ENCODE measurements around the gene GIMD1.
"Not testable (repeated sequence)": the region's sequence is repeated elsewhere in the genome, so short reads cannot be mapped to it uniquely, and the experiment has no call there.

Gene GIMD1

GRCh38 chr4:106368678-106369077, at the start of gene GIMD1:
GIMD1 (minus strand) TSS chr4:106368778; CDS start chr4:106367435, 1,343 bp downstream.
- Histone ChIP-seq H3K36me3 (ENCODE audit: control insufficient read depth in 1 of 2, insufficient read depth in 2 of 2, low read length in 2 of 2) (no peaks in the 10 kb centered on the region), H3K4me1 (ENCODE audit: control insufficient read depth in 1 of 2, insufficient read depth in 2 of 2, low read length in 2 of 2) (peaks cover 0 to 12% of the 10 kb centered on the region in 2 donors), H3K9me3 (ENCODE audit: control insufficient read depth in 1 of 2, low read length in 2 of 2) (no peaks in the 10 kb centered on the region), H3K27me3 (ENCODE audit: low read depth, low read length) (no peaks in the 10 kb centered on the region), H3K4me3 (ENCODE audit: low read depth in 1 of 2, low read length in 2 of 2) (no peak within 1 kb of the TSS), H3K27ac (ENCODE audit: low read length) (no peak within 1 kb of the TSS)

GRCh38 chr4:106414366-106414765, 45.8 kb upstream of the GIMD1 start:
- Histone ChIP-seq H3K4me1 (ENCODE audit: control insufficient read depth in 1 of 2, insufficient read depth in 2 of 2, low read length in 2 of 2) (no peaks in the 10 kb centered on the region), H3K27ac (ENCODE audit: low read length) (no peak overlapping the region), H3K27me3 (ENCODE audit: low read depth, low read length) (no peaks in the 10 kb centered on the region), H3K4me3 (ENCODE audit: low read depth in 1 of 2, low read length in 2 of 2) (no peak overlapping the region), H3K9me3 (ENCODE audit: control insufficient read depth in 1 of 2, low read length in 2 of 2) (no peaks in the 10 kb centered on the region), H3K36me3 (ENCODE audit: control insufficient read depth in 1 of 2, insufficient read depth in 2 of 2, low read length in 2 of 2) (no peaks in the 10 kb centered on the region)

- H3K4me3 ChIP-seq (ENCODE audit: low read depth in 1 of 2, low read length in 2 of 2), result no peak overlapping the region
- H3K9me3 ChIP-seq (ENCODE audit: control insufficient read depth in 1 of 2, low read length in 2 of 2), result no peaks in the 10 kb centered on the region
- no peaks in the 10 kb centered on the region for H3K4me1 ChIP-seq (ENCODE audit: control insufficient read depth in 1 of 2, insufficient read depth in 2 of 2, low read length in 2 of 2)
- H3K36me3 ChIP-seq (ENCODE audit: control insufficient read depth in 1 of 2, insufficient read depth in 2 of 2, low read length in 2 of 2), result no peaks in the 10 kb centered on the region
- H3K27me3 ChIP-seq (ENCODE audit: low read depth, low read length), result no peaks in the 10 kb centered on the region
- no peak overlapping the region for H3K27ac ChIP-seq (ENCODE audit: low read length)
Observed at GRCh38 chr4:106409901-106410889, 41.6 kb upstream of the GIMD1 start.

GRCh38 chr4:106408004-106408403, 39.4 kb upstream of the GIMD1 start:
- not testable (repeated sequence) for H3K36me3 ChIP-seq (ENCODE audit: control insufficient read depth in 1 of 2, insufficient read depth in 2 of 2, low read length in 2 of 2); H3K27me3 ChIP-seq (ENCODE audit: low read depth, low read length); H3K4me3 ChIP-seq (ENCODE audit: low read depth in 1 of 2, low read length in 2 of 2); H3K9me3 ChIP-seq (ENCODE audit: control insufficient read depth in 1 of 2, low read length in 2 of 2); H3K4me1 ChIP-seq (ENCODE audit: control insufficient read depth in 1 of 2, insufficient read depth in 2 of 2, low read length in 2 of 2); H3K27ac ChIP-seq (ENCODE audit: low read length)

GRCh38 chr4:106401157-106401556, 32.6 kb upstream of the GIMD1 start:
- Histone ChIP-seq H3K4me3 (ENCODE audit: low read depth in 1 of 2, low read length in 2 of 2) (no peak overlapping the region), H3K27me3 (ENCODE audit: low read depth, low read length) (no peaks in the 10 kb centered on the region), H3K27ac (ENCODE audit: low read length) (no peak overlapping the region), H3K9me3 (ENCODE audit: control insufficient read depth in 1 of 2, low read length in 2 of 2) (peaks cover 7 to 16% of the 10 kb centered on the region in 2 donors), H3K36me3 (ENCODE audit: control insufficient read depth in 1 of 2, insufficient read depth in 2 of 2, low read length in 2 of 2) (no peaks in the 10 kb centered on the region), H3K4me1 (ENCODE audit: control insufficient read depth in 1 of 2, insufficient read depth in 2 of 2, low read length in 2 of 2) (no peaks in the 10 kb centered on the region)

- H3K4me3 ChIP-seq (ENCODE audit: low read depth in 1 of 2, low read length in 2 of 2); H3K36me3 ChIP-seq (ENCODE audit: control insufficient read depth in 1 of 2, insufficient read depth in 2 of 2, low read length in 2 of 2); H3K4me1 ChIP-seq (ENCODE audit: control insufficient read depth in 1 of 2, insufficient read depth in 2 of 2, low read length in 2 of 2); H3K27ac ChIP-seq (ENCODE audit: low read length); H3K27me3 ChIP-seq (ENCODE audit: low read depth, low read length): not testable (repeated sequence)
- peaks cover 7 to 20% of the 10 kb centered on the region in 2 donors for H3K9me3 ChIP-seq (ENCODE audit: control insufficient read depth in 1 of 2, low read length in 2 of 2)
Observed at GRCh38 chr4:106398898-106399297, 30.3 kb upstream of the GIMD1 start.

- H3K4me3 ChIP-seq (ENCODE audit: low read depth in 1 of 2, low read length in 2 of 2), result no peak overlapping the region
- H3K9me3 ChIP-seq (ENCODE audit: control insufficient read depth in 1 of 2, low read length in 2 of 2), result peaks cover 7 to 22% of the 10 kb centered on the region in 2 donors
- no peaks in the 10 kb centered on the region for H3K36me3 ChIP-seq (ENCODE audit: control insufficient read depth in 1 of 2, insufficient read depth in 2 of 2, low read length in 2 of 2)
- H3K27ac ChIP-seq (ENCODE audit: low read length), result no peak overlapping the region
- no peaks in the 10 kb centered on the region for H3K4me1 ChIP-seq (ENCODE audit: control insufficient read depth in 1 of 2, insufficient read depth in 2 of 2, low read length in 2 of 2)
- no peaks in the 10 kb centered on the region for H3K27me3 ChIP-seq (ENCODE audit: low read depth, low read length)
Observed at GRCh38 chr4:106395582-106395981, 27.0 kb upstream of the GIMD1 start.

- no peak overlapping the region for H3K4me3 ChIP-seq (ENCODE audit: low read depth in 1 of 2, low read length in 2 of 2)
- no peak overlapping the region for H3K27ac ChIP-seq (ENCODE audit: low read length)
- no peaks in the 10 kb centered on the region for H3K36me3 ChIP-seq (ENCODE audit: control insufficient read depth in 1 of 2, insufficient read depth in 2 of 2, low read length in 2 of 2)
- no peaks in the 10 kb centered on the region for H3K27me3 ChIP-seq (ENCODE audit: low read depth, low read length)
- H3K9me3 ChIP-seq (ENCODE audit: control insufficient read depth in 1 of 2, low read length in 2 of 2), result no peaks in the 10 kb centered on the region
- H3K4me1 ChIP-seq (ENCODE audit: control insufficient read depth in 1 of 2, insufficient read depth in 2 of 2, low read length in 2 of 2), result no peaks in the 10 kb centered on the region
Observed at GRCh38 chr4:106385853-106386393, 17.3 kb upstream of the GIMD1 start.

- Histone ChIP-seq H3K4me1 (ENCODE audit: control insufficient read depth in 1 of 2, insufficient read depth in 2 of 2, low read length in 2 of 2) (no peaks in the 10 kb centered on the region), H3K27me3 (ENCODE audit: low read depth, low read length) (no peaks in the 10 kb centered on the region), H3K4me3 (ENCODE audit: low read depth in 1 of 2, low read length in 2 of 2) (no peak overlapping the region), H3K36me3 (ENCODE audit: control insufficient read depth in 1 of 2, insufficient read depth in 2 of 2, low read length in 2 of 2) (no peaks in the 10 kb centered on the region), H3K27ac (ENCODE audit: low read length) (no peak overlapping the region), H3K9me3 (ENCODE audit: control insufficient read depth in 1 of 2, low read length in 2 of 2) (no peaks in the 10 kb centered on the region)
Observed at GRCh38 chr4:106384878-106385277, 16.3 kb upstream of the GIMD1 start.

- no peaks in the 10 kb centered on the region for H3K36me3 ChIP-seq (ENCODE audit: control insufficient read depth in 1 of 2, insufficient read depth in 2 of 2, low read length in 2 of 2)
- no peaks in the 10 kb centered on the region for H3K4me1 ChIP-seq (ENCODE audit: control insufficient read depth in 1 of 2, insufficient read depth in 2 of 2, low read length in 2 of 2)
- no peak overlapping the region for H3K27ac ChIP-seq (ENCODE audit: low read length)
- no peaks in the 10 kb centered on the region for H3K9me3 ChIP-seq (ENCODE audit: control insufficient read depth in 1 of 2, low read length in 2 of 2)
- no peak overlapping the region for H3K4me3 ChIP-seq (ENCODE audit: low read depth in 1 of 2, low read length in 2 of 2)
- H3K27me3 ChIP-seq (ENCODE audit: low read depth, low read length), result no peaks in the 10 kb centered on the region
Observed at GRCh38 chr4:106380179-106380578, 11.6 kb upstream of the GIMD1 start.

GRCh38 chr4:106373026-106373425, 4.4 kb upstream of the GIMD1 start:
- Histone ChIP-seq H3K9me3 (ENCODE audit: control insufficient read depth in 1 of 2, low read length in 2 of 2) (no peaks in the 10 kb centered on the region), H3K27ac (ENCODE audit: low read length) (no peak overlapping the region), H3K4me3 (ENCODE audit: low read depth in 1 of 2, low read length in 2 of 2) (no peak overlapping the region), H3K4me1 (ENCODE audit: control insufficient read depth in 1 of 2, insufficient read depth in 2 of 2, low read length in 2 of 2) (no peaks in the 10 kb centered on the region), H3K27me3 (ENCODE audit: low read depth, low read length) (no peaks in the 10 kb centered on the region), H3K36me3 (ENCODE audit: control insufficient read depth in 1 of 2, insufficient read depth in 2 of 2, low read length in 2 of 2) (no peaks in the 10 kb centered on the region)
